Adrenal gland (tissue), 12 donors: ENCODE results near the gene RDH16. TPM values are rescaled to one million over a fixed set of nuclear protein-coding genes. Genes with fewer than 3 reads are reported as not detected.
"Not testable (repeated sequence)": the region's sequence is repeated elsewhere in the genome, so short reads cannot be mapped to it uniquely, and the experiment has no call there.

Experiments
- DNase-seq, 7 donors: peaks; one replicate each; pipeline ENCODE4 v3.0.0-alpha.2; 2019 to 2020
- H3K27ac ChIP-seq, 5 donors: fragments of 200-600 bp; sonication (generic) in 4 of 5; 1 replicate in 3 of 5; 2 replicates in 2 of 5; pipeline versions ENCODE4 v1.5.1 to v1.8.0; 2016 to 2020; ENCODE audit warnings: mild to moderate bottlenecking in 1 of 5
- H3K27me3 ChIP-seq: fragments of 200-600 bp; 2 replicates; pipeline ENCODE4 v1.8.0; 2021
- H3K36me3 ChIP-seq, 2 donors: fragments of 200-600 bp; replicated peaks in 1 of 2; 1 replicate in 1 of 2; 2 replicates in 1 of 2; pipeline versions ENCODE4 v1.5.1 to v1.8.0; 2018 to 2022
- H3K4me1 ChIP-seq, 2 donors: fragments of 200-600 bp; replicated peaks in 1 of 2; 1 replicate in 1 of 2; 2 replicates in 1 of 2; pipeline versions ENCODE4 v1.5.1 to v1.8.0; 2018 to 2021
- H3K4me3 ChIP-seq, 4 donors: fragments of 200-600 bp; sonication (generic) in 3 of 4; one replicate each; pipeline ENCODE4 v1.5.1; 2016 to 2018
- H3K9me3 ChIP-seq, 3 donors: fragments of 200-600 bp; sonication (generic) in 1 of 3; replicated peaks in 1 of 3; 1 replicate in 2 of 3; 2 replicates in 1 of 3; pipeline versions ENCODE4 v1.5.1 to v1.8.0; 2016 to 2021
- POLR2A ChIP-seq, 2 donors: fragments of 450-650 bp; IDR thresholded peaks; one replicate each; pipeline ENCODE4 v1.6.1; 2017; ENCODE audit warnings: antibody characterized with exemption in 2 of 2, mild to moderate bottlenecking in 2 of 2, moderate library complexity in 1 of 2
- WGBS, 4 donors: extraction: QIAGEN DNeasy Blood & Tissue Kit in 2 of 4; methylation state at CpG; one replicate each; pipeline versions ENCODE4 v1.1.5 to v1.1.7; 2013 to 2017; 5-methylcytosine and 5-hydroxymethylcytosine counted together
- intact Hi-C, 2 donors: fragments of 100-400 bp; cut with DNase I; formaldehyde crosslinking; loops; one replicate each; pipeline versions ENCODE4 v1.14.1 to v1.15.0; 2022 to 2023
- polyA plus RNA-seq, 3 donors: library from polyadenylated mRNA; stranded (reverse); fragments of 200-250 nt in 2 of 3; fragments of 350-450 nt in 1 of 3; fragmentation: Illumina TruSeq in 1 of 3; extraction: RNeasy Lipid Tissue Mini Kit (QIAGEN cat#74804) in 1 of 3; gene quantifications; one replicate each; pipeline ENCODE4 v1.2.3, GENCODE V29; 2013 to 2014
- total RNA-seq, 9 donors: library from RNA; depleted of rRNA in 4 of 9; stranded (reverse); fragments of >200 nt in 4 of 9; fragments of 120-200 nt in 1 of 9; fragmentation: NEBNext Ultra II Directional in 1 of 9; extraction: Animal tissue kit (Norgen Biotek cat#: 25700) in 1 of 9; gene quantifications; one replicate each; pipeline versions ENCODE4 v1.1.0 to v1.2.4, GENCODE V29; 2013 to 2023
- TF ChIP-seq, protein P1 (sequence below), 6 experiments: fragments of 450-650 bp in 4 of 6; fragments of 200-600 bp in 2 of 6; sonication (generic) in 1 of 6; IDR thresholded peaks; 1 replicate in 5 of 6; 2 replicates in 1 of 6; pipeline versions ENCODE4 v1.5.1 to v1.8.0; 2016 to 2021; ENCODE audit warnings: antibody characterized with exemption in 6 of 6, mild to moderate bottlenecking in 2 of 6, moderate library complexity in 1 of 6
- donor health status: healthy with polysubstance abuse.
- donor health status: Bipolar disorder and iron deficiency.
- donor health status: DM: yes; HTN: yes; CAD: no.
- donor health status: DM: no; HTN: no; CAD: no.
- donor health status: DM: no; HTN: no; CAD: no.
- donor health status: DM: yes; HTN: yes; CAD: no.

Gene RDH16
- total and polyA plus RNA-seq, 12 donors, result 0.05 to 1.1 (median 0.55) TPM; not detected in 1

DNA sequence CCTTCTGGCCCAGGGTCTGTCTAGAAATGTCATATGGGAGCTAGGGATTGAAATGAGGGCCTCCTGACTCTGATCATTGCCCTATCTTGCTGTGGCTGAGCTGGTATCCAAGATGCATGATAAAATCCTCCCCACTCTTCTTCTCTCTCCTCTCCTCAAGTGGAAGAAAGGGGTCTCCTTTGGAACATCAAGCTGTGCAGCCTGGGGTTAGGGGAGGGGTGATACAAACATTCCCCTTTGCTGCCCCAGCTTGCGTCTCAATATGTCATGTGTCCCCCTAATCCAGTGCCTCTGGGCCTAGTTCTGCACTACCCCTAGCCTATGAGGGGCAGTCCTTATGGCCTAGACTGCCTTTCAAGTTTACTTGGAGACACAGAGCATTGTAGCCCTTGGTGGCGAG, 8.5 kb downstream of the RDH16 start:
- no peaks in the 10 kb centered on the region for H3K4me1 ChIP-seq
- no peak overlapping the region for H3K27ac ChIP-seq
- H3K27me3 ChIP-seq, result no peaks in the 10 kb centered on the region
- H3K9me3 ChIP-seq, result no peaks in the 10 kb centered on the region
- 91 to 100% (median 94%) methylated on average over 2 of the region's 2 CpGs for WGBS, 4 donors
- H3K4me3 ChIP-seq, result no peak overlapping the region
- TF ChIP-seq POLR2A (IDR thresholded peaks at IDR 0.05), result no peak
- TF ChIP-seq, protein P1, sequence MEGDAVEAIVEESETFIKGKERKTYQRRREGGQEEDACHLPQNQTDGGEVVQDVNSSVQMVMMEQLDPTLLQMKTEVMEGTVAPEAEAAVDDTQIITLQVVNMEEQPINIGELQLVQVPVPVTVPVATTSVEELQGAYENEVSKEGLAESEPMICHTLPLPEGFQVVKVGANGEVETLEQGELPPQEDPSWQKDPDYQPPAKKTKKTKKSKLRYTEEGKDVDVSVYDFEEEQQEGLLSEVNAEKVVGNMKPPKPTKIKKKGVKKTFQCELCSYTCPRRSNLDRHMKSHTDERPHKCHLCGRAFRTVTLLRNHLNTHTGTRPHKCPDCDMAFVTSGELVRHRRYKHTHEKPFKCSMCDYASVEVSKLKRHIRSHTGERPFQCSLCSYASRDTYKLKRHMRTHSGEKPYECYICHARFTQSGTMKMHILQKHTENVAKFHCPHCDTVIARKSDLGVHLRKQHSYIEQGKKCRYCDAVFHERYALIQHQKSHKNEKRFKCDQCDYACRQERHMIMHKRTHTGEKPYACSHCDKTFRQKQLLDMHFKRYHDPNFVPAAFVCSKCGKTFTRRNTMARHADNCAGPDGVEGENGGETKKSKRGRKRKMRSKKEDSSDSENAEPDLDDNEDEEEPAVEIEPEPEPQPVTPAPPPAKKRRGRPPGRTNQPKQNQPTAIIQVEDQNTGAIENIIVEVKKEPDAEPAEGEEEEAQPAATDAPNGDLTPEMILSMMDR (IDR thresholded peaks at IDR 0.05), result no peak
- intact Hi-C loops, result no loop called here
- no peaks in the 10 kb centered on the region for H3K36me3 ChIP-seq
- DNase-seq, result no peak

DNA sequence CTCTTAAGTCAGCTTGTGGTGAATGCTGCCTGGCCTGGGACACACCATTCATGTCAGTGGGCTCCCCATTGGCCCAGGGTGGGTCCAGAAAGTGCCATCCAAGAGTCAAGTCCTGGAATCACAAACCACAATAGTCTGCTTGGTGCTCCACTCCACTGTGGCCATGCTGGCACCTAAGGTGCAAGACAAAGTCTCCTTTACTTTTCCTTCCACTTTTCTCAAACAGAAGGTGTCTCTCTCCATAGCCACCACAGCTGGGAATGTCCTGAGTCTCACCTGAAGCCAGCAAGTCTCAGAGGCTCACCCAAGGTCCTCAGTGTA, 9.0 kb downstream of the RDH16 start:
- Histone ChIP-seq H3K4me3 (no peak overlapping the region), H3K9me3 (no peaks in the 10 kb centered on the region), H3K27ac (no peak overlapping the region), H3K27me3 (no peaks in the 10 kb centered on the region), H3K4me1 (no peaks in the 10 kb centered on the region), H3K36me3 (no peaks in the 10 kb centered on the region)
- no peak for DNase-seq
- TF ChIP-seq, protein P1 (IDR thresholded peaks at IDR 0.05), result no peak
- TF ChIP-seq POLR2A (IDR thresholded peaks at IDR 0.05), result no peak
- intact Hi-C loops, result no loop called here

DNA sequence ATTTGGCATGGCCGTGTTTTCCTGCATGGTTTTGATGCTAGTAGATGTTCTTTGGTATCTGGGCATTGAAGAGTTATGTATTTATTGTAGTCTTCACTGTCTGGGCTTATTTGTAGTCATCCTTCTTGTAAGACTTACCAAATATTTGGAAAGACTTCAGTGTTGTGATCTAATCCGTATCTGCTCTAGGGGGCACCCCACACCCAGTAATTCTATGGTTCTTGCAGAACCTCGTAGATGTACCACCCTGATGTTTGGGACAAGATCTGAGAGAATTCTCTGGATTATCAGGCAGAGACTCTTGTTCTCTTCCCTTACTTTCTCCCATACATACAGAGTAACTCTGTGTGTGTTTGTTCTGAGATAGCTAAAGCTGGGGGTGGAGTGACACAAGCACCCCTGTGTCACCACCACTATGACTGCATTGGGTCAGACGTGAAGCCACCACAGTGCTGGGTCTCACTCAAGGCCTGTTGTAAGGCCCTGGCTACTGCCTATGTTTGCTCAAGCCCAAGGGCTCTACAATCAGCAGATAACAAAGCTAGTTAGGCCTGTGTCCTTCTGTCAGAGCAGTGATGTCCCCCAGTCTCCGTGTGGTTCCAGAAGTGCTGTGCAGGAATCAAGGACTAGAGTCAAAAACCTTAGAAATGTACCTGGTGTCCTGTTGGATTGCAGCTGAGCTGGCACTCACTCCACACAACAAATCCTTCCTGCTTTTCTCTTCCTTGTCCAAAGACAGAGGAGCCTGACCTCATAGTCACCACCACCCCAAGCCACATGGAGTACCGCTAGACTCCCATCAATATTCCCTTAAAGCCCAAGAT, 9.6 kb downstream of the RDH16 start:
- no peak for DNase-seq
- no peaks in the 10 kb centered on the region for H3K9me3 ChIP-seq
- WGBS, 4 donors, result 82 to 85% (median 84%) methylated on average over 6 of the region's 6 CpGs
- no peak overlapping the region for H3K27ac ChIP-seq
- H3K27me3 ChIP-seq, result no peaks in the 10 kb centered on the region
- no peaks in the 10 kb centered on the region for H3K4me1 ChIP-seq
- TF ChIP-seq, protein P1 (IDR thresholded peaks at IDR 0.05), result no peak
- no peak for TF ChIP-seq POLR2A (IDR thresholded peaks at IDR 0.05)
- H3K36me3 ChIP-seq, result no peaks in the 10 kb centered on the region
- no peak overlapping the region for H3K4me3 ChIP-seq
- intact Hi-C loops, result no loop called here

DNA sequence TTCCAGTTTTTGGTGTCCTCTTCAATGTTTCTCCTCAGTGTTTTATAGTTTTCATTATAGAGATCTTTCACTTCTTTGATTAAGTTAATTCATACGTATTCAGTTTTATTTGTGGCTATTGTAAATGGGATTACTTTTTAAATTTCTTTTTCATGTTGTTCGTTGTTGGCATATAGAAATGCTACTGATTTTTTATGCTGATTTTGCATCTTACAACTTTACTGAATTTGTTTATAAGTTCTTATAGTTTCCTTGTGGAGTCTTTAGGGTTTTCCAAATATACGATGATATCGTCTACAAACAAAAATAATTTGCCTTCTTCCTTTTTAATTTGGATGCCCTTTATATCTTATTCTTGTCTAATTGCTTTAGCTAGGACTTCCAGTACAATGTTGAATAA, 13.5 kb downstream of the RDH16 start:
- H3K36me3 ChIP-seq, result no peaks in the 10 kb centered on the region
- WGBS, 4 donors, result 88 to 94% (median 92%) methylated on average over 4 of the region's 4 CpGs
- intact Hi-C loops, result no loop called here
- H3K4me3 ChIP-seq, result no peak overlapping the region
- no peak overlapping the region for H3K27ac ChIP-seq
- H3K9me3 ChIP-seq, result no peaks in the 10 kb centered on the region
- no peak for DNase-seq
- TF ChIP-seq, protein P1 (IDR thresholded peaks at IDR 0.05), result no peak
- no peak for TF ChIP-seq POLR2A (IDR thresholded peaks at IDR 0.05)
- no peaks in the 10 kb centered on the region for H3K27me3 ChIP-seq
- H3K4me1 ChIP-seq, result peaks cover 9 to 10% of the 10 kb centered on the region in 2 donors

DNA sequence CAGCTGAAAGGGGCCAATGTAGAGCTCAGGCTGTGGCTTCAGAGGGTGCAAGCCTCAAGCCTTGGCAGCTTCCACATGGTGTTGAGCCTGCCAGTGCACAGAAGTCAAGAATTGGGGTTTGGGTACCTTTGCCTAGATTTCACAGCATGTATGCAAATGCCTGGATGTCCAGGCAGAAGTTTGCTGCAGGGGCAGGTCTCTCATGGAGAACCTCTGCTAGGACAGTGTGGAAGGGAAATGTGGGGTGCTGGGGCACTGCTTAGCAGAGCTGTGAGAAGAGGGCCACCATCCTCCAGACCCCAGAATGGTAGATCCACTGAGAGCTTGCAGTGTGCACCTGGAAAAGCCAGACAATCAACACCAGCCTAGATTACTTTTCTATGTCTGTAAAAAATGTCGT, 14.0 kb downstream of the RDH16 start:
- H3K27me3 ChIP-seq, H3K27ac ChIP-seq, intact Hi-C loops, H3K4me1 ChIP-seq, DNase-seq, H3K36me3 ChIP-seq, H3K4me3 ChIP-seq, H3K9me3 ChIP-seq: not testable (repeated sequence)
- WGBS, 4 donors, result 78 to 89% (median 81%) methylated on average over 1 of the region's 1 CpG
